SK-N-SH (cell line): ENCODE measurements around the gene SLC28A3. TPM values are rescaled to one million over a fixed set of nuclear protein-coding genes. Genes with fewer than 3 reads are reported as not detected.

Experiments used
- CTCF ChIA-PET: fragments of 300-600, 350-600 bp; formaldehyde crosslinking; extraction: SDS; loops from one replicate; lab custom pipeline; 2021; lab: Yijun Ruan, JAX
- POLR2A ChIA-PET: fragments of 350-600 bp; sonication (Branson Sonifier 250); formaldehyde crosslinking; extraction: SDS; loops from one replicate; lab custom pipeline; 2020; ENCODE audit warnings: antibody characterized with exemption, inconsistent platforms; lab: Yijun Ruan, JAX
- DNase-seq: peaks from one replicate; pipeline ENCODE4 v3.0.0; 2012
- H2AFZ ChIP-seq: fragments of 200-600 bp; sonication (generic); 2 replicates; pipeline ENCODE4 v1.8.1; 2016; ENCODE audit warnings: antibody characterized with exemption, mild to moderate bottlenecking, low read depth
- H3F3A ChIP-seq: fragments of 200-600 bp; sonication (generic); replicated peaks from 2 replicates; pipeline ENCODE3; 2016; ENCODE audit warnings: antibody characterized with exemption, mild to moderate bottlenecking; ENCODE audit not compliant: insufficient read depth
- H3K27ac ChIP-seq, 2 experiments: fragments of 200-500 bp in 1 of 2; fragments of 200-600 bp in 1 of 2; sonication (Bioruptor generic) in 1 of 2; sonication (generic), shearing (Covaris generic) in 1 of 2; 2 replicates each; pipeline versions ENCODE4 v1.5.1 to v1.6.1; 2014 to 2016; ENCODE audit warnings: low read depth in 2 of 2, inconsistent platforms in 1 of 2, low read length in 1 of 2, mild to moderate bottlenecking in 1 of 2, mixed read lengths in 1 of 2
- H3K27me3 ChIP-seq: fragments of 200-600 bp; sonication (generic), shearing (Covaris generic); 2 replicates; pipeline ENCODE4 v1.6.1; 2016; ENCODE audit warnings: mixed run types; ENCODE audit not compliant: insufficient read depth
- H3K36me3 ChIP-seq, 2 experiments: fragments of 200-500 bp in 1 of 2; fragments of 200-600 bp in 1 of 2; sonication (Bioruptor generic) in 1 of 2; sonication (generic) in 1 of 2; replicated peaks in 1 of 2; 2 replicates each; pipeline versions ENCODE3 to v1.5.1; 2014 to 2016; ENCODE audit warnings: low read length in 1 of 2, mild to moderate bottlenecking in 1 of 2; ENCODE audit not compliant: insufficient read depth in 2 of 2, control insufficient read depth in 1 of 2
- H3K4me1 ChIP-seq, 2 experiments: fragments of 200-500 bp in 1 of 2; fragments of 200-600 bp in 1 of 2; sonication (Bioruptor generic) in 1 of 2; sonication (generic), shearing (Covaris generic) in 1 of 2; 2 replicates each; pipeline versions ENCODE4 v1.5.1 to v1.6.1; 2014 to 2016; ENCODE audit warnings: low read depth in 1 of 2, low read length in 1 of 2, mixed run types in 1 of 2; ENCODE audit not compliant: insufficient read depth in 2 of 2, control insufficient read depth in 1 of 2
- H3K4me2 ChIP-seq: fragments of 200-600 bp; sonication (generic), shearing (Covaris generic); 2 replicates; pipeline ENCODE4 v1.6.1; 2017; ENCODE audit warnings: mixed run types
- H3K4me3 ChIP-seq, 2 experiments: fragments of 200-500 bp in 1 of 2; fragments of 200-600 bp in 1 of 2; sonication (Bioruptor generic) in 1 of 2; sonication (generic), shearing (Covaris generic) in 1 of 2; 2 replicates each; pipeline versions ENCODE4 v1.5.1 to v1.8.1; 2014 to 2016; ENCODE audit warnings: low read depth in 2 of 2, inconsistent platforms in 1 of 2, low read length in 1 of 2, mild to moderate bottlenecking in 1 of 2, mixed read lengths in 1 of 2, moderate library complexity in 1 of 2
- H3K79me2 ChIP-seq: fragments of 200-600 bp; sonication (generic); 2 replicates; pipeline ENCODE4 v1.8.1; 2017; ENCODE audit warnings: mild to moderate bottlenecking; ENCODE audit not compliant: insufficient read depth
- H3K9ac ChIP-seq: fragments of 200-600 bp; sonication (generic); 2 replicates; pipeline ENCODE4 v1.6.1; 2017; ENCODE audit warnings: mixed run types
- H3K9me2 ChIP-seq: fragments of 200-600 bp; sonication (generic); 2 replicates; pipeline ENCODE4 v1.6.1; 2017; ENCODE audit warnings: mixed run types
- H3K9me3 ChIP-seq: fragments of 200-600 bp; sonication (generic); 2 replicates; pipeline ENCODE4 v1.6.1; 2017; ENCODE audit warnings: mixed run types, mild to moderate bottlenecking, moderate library complexity
- H4K20me1 ChIP-seq: fragments of 200-600 bp; sonication (generic); 2 replicates; pipeline ENCODE4 v1.6.1; 2017; ENCODE audit warnings: mild to moderate bottlenecking, mixed run types; ENCODE audit not compliant: insufficient read depth
- FOSL2 ChIP-seq: IDR thresholded peaks from 2 replicates; pipeline ENCODE4 v1.4.0; 2012; ENCODE audit warnings: low read depth, mild to moderate bottlenecking, moderate library complexity, borderline replicate concordance
- FOXJ3 ChIP-seq: sonication (generic); formaldehyde crosslinking; IDR thresholded peaks from 2 replicates; pipeline ENCODE4 v1.5.1; 2020; ENCODE audit warnings: mild to moderate bottlenecking, missing genetic modification reagents
- JUND ChIP-seq: IDR thresholded peaks from 2 replicates; pipeline ENCODE4 v1.4.0; 2012
- MAX ChIP-seq: IDR thresholded peaks from 2 replicates; pipeline ENCODE4 v1.4.0; 2012; ENCODE audit warnings: low read depth
- MXI1 ChIP-seq: IDR thresholded peaks from 2 replicates; pipeline ENCODE4 v1.6.1; 2012; ENCODE audit warnings: mild to moderate bottlenecking, low read depth, low read length, improper control_type of control experiment
- NFIC ChIP-seq: IDR thresholded peaks from 2 replicates; pipeline ENCODE4 v1.4.0; 2012; ENCODE audit warnings: borderline replicate concordance
- NRF1 ChIP-seq: IDR thresholded peaks from 2 replicates; pipeline ENCODE4 v1.6.1; 2012; ENCODE audit warnings: low read depth, mild to moderate bottlenecking, low read length
- PBX3 ChIP-seq: IDR thresholded peaks from 2 replicates; pipeline ENCODE4; 2012
- POLR2AphosphoS5 ChIP-seq: IDR thresholded peaks from 2 replicates; pipeline ENCODE4 v1.6.1; 2012; ENCODE audit warnings: low read depth, low read length
- RFX5 ChIP-seq: IDR thresholded peaks from 2 replicates; pipeline ENCODE4 v1.6.1; 2012; ENCODE audit warnings: mild to moderate bottlenecking, improper control_type of control experiment, low read length
- TAF1 ChIP-seq: IDR thresholded peaks from 2 replicates; pipeline ENCODE4 v1.6.1; 2012; ENCODE audit warnings: low read depth, mild to moderate bottlenecking, low read length, moderate library complexity, borderline replicate concordance
- TCF12 ChIP-seq: IDR thresholded peaks from 2 replicates; pipeline ENCODE4 v1.4.0; 2012
- TEAD4 ChIP-seq: IDR thresholded peaks from 2 replicates; pipeline ENCODE4 v1.4.0; 2012; ENCODE audit warnings: mild to moderate bottlenecking, borderline replicate concordance; ENCODE audit not compliant: insufficient read depth
- USF1 ChIP-seq: IDR thresholded peaks from 2 replicates; pipeline ENCODE4 v1.4.0; 2012; ENCODE audit warnings: low read depth, borderline replicate concordance
- USF2 ChIP-seq: fragments of 150-350 bp; IDR thresholded peaks from 2 replicates; pipeline ENCODE4 v1.6.1; 2017; ENCODE audit warnings: antibody characterized with exemption, low read length, low read depth, borderline replicate concordance
- WGBS: methylation state at CpG from one replicate; pipeline ENCODE4 v1.1.6; 2017; ENCODE audit warnings: low lambda C conversion rate; 5-methylcytosine and 5-hydroxymethylcytosine counted together
- polyA plus RNA-seq, 3 experiments: library from polyadenylated mRNA; depleted of rRNA; stranded (reverse); fragments of >200 nt; gene quantifications; 2 replicates each; pipeline ENCODE4 v1.2.3, GENCODE V29; 2012

Gene SLC28A3
- polyA plus RNA-seq, 1 of the 3 experiments (the other 2 are of a cell fraction): 0.23 TPM

- TF ChIP-seq NFIC: no peak
- no peak for TF ChIP-seq TAF1
- no peak for TF ChIP-seq JUND
- no peak for TF ChIP-seq MXI1
- no peak for TF ChIP-seq USF1
- no peak for TF ChIP-seq FOXJ3 (CRISPR knock-in tag)
- TF ChIP-seq FOSL2: no peak
- TF ChIP-seq MAX: no peak
- no peak for TF ChIP-seq POLR2AphosphoS5
- TF ChIP-seq NRF1: no peak
- no peak for TF ChIP-seq TEAD4
Observed at GRCh38 chr9:84304166-84304565, 36.4 kb downstream of the SLC28A3 start (continued).

- H4K20me1 ChIP-seq: no peaks in the 10 kb centered on the region
- no peaks in the 10 kb centered on the region for H3K36me3 ChIP-seq
- POLR2A ChIA-PET: no interaction called here
- H3K27ac ChIP-seq: no peak overlapping the region
- no peaks in the 10 kb centered on the region for H3F3A ChIP-seq
- H3K9me3 ChIP-seq: no peaks in the 10 kb centered on the region
- H3K9me2 ChIP-seq: no peaks in the 10 kb centered on the region
- no peaks in the 10 kb centered on the region; a peak in 1 of 4 replicates for H3K4me1 ChIP-seq
- CTCF ChIA-PET: interaction anchor here (0.9 to 1.4 kb wide), 2 partner anchors 12 to 42 kb away, joined by 4 read pairs; no protein-coding TSS in a partner anchor
- no peak for DNase-seq
- H3K4me3 ChIP-seq: no peak overlapping the region
- H3K4me2 ChIP-seq: no peak overlapping the region
- H3K27me3 ChIP-seq: no peaks in the 10 kb centered on the region
- H3K9ac ChIP-seq: no peak overlapping the region
- WGBS: 86% methylated on average over 4 of the region's 4 CpGs
- no peak overlapping the region for H2AFZ ChIP-seq
- no peaks in the 10 kb centered on the region for H3K79me2 ChIP-seq
- no peak for TF ChIP-seq RFX5
- no peak for TF ChIP-seq USF2
- no peak for TF ChIP-seq TCF12
Observed at GRCh38 chr9:84303061-84303460, 37.5 kb downstream of the SLC28A3 start.

- Histone ChIP-seq H3K27me3 (no peaks in the 10 kb centered on the region), H3K4me1 (peaks cover 0 to 8% of the 10 kb centered on the region in 2 experiments; a peak in 2 of 4 replicates), H3F3A (peaks cover 3% of the 10 kb centered on the region), H3K4me2 (no peak overlapping the region), H3K79me2 (no peaks in the 10 kb centered on the region), H3K9me3 (no peaks in the 10 kb centered on the region), H3K9me2 (no peaks in the 10 kb centered on the region), H3K27ac (peak overlapping the region in 1 of 2 experiments; percentile 3; a peak in 1 of 4 replicates), H3K9ac (no peak overlapping the region), H3K4me3 (no peak overlapping the region), H3K36me3 (no peaks in the 10 kb centered on the region), H2AFZ (peak overlapping the region; percentile 45; the same call in 1 of the 2 replicates), H4K20me1 (no peaks in the 10 kb centered on the region)
- no peak for DNase-seq
- 48% methylated on average over 3 of the region's 3 CpGs for WGBS
- CTCF ChIA-PET: interaction anchor here (2.0 kb wide), 1 partner anchor 14 kb away, joined by 10 read pairs; no protein-coding TSS in a partner anchor
- TF ChIP-seq FOSL2: peak; percentile 26; the same call in 1 of the 2 replicates
- no peak for TF ChIP-seq POLR2AphosphoS5
- no peak for TF ChIP-seq USF2
- TF ChIP-seq FOXJ3 (CRISPR knock-in tag): no peak
- peak; percentile 39 for TF ChIP-seq NFIC
- TF ChIP-seq PBX3: 0 out of 2 replicates have a peak, but pooled peaks have one; percentile 37
- POLR2A ChIA-PET: no interaction called here
Observed at GRCh38 chr9:84301851-84302250, 38.7 kb downstream of the SLC28A3 start.
